HG03025 (cell line): ENCODE data around the gene IFITM10.

ENCODE experiments used
- ATAC-seq: cut with Tn5 transposase; IDR thresholded peaks from one replicate; pipeline ENCODE4 v1.9.1; 2021; ENCODE audit warnings: mild to moderate bottlenecking, moderate library complexity; ENCODE audit not compliant: unreplicated experiment, low FRiP score

IFITM10 gene

GRCh38 chr11:1750481-1750839, at the start of gene IFITM10:
IFITM10 (minus strand) TSS chr11:1750595; CDS start chr11:1750442, 153 bp downstream.
- ATAC-seq, result no peak

DNA sequence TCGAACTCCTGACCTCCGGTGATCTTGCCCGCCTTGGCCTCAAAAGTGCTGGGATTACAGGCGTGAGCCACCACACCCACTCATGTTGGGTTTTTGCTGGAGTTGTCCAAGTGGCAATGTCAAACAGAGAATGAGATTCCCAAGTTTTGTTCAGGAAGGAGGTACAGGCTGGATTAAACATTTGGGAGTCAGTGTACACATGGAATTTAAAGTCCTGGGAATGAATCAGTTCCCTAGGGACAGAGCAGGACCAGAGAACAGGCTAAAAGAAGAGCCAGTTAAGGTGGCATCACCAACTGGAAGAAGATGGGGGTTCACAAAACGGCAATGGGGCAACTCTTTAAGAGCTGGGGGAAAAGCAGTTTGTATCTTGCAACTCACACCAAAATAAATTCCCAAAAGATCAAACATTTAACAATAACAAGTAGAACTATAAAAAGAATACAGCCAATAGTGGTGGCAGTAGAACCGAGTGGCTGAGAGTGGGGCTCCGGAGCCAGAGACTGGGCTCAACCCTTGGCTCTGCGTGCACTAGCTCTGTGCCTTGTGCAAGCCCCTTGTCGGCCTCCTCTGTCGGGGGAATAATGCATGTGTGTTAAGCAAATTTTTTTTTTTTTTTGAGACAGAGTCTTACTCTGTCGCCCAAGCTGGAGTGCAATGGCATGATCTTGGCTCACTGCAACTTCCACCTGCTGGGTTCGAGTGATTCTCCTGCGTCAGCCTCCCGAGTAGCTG, 47.2 kb upstream of the IFITM10 start:
- ATAC-seq, result no peak

DNA sequence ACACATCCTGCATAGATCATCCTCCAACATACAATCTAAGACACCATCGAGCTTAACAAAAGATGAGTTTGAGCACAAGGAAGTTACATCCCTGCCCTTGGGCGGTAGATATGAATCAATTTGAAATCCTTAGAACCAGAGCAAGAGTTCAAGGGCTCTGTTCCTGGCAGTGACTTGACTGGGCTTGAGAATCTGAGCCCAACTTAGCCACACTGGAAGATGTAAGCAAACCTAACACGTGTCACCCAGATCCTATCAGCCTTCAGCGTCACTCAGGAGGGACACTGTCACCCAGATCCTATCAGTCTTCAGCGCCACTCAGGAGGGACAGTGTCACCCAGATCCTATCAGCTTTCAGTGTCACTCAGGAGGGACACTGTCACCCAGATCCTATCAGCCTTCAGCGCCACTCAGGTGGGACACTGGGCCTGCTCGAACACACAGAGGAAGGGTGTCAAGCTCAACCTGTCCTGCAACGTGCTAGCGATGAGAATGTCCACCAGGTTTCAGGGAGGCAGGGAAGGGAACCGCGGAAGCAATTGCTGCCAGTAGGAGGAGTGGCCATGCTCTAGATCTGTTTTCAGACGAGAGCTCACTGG, 46.1 kb upstream of the IFITM10 start:
- no peak for ATAC-seq

DNA sequence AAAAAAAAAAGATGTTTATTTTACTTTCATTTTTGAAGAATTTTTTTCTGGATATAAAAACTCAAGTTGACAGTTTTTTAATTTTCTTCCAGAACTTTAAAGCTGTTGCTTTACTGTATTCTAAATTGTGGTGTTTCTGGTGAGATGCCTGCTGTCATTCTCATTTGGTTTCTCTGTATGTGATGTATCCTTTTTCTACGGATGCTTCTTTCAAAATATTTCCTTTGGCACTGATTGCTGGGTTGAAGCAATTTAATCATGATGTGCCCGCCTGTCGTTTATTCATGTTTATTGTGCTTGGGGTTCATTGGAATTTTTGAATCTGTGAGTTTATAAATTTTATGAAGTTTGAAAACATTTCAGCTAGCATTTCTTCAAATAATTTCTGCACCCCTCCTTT, 42.7 kb upstream of the IFITM10 start:
- ATAC-seq, result no peak

- ATAC-seq, result no peak
Measured at GRCh38 chr11:1792461-1792860, 42.1 kb upstream of the IFITM10 start.

- no peak for ATAC-seq
Measured at GRCh38 chr11:1791912-1792311, 41.5 kb upstream of the IFITM10 start.

- no peak for ATAC-seq
Measured at GRCh38 chr11:1786466-1786865, 36.1 kb upstream of the IFITM10 start.

GRCh38 chr11:1785749-1786413, 35.5 kb upstream of the IFITM10 start:
- no peak for ATAC-seq

DNA sequence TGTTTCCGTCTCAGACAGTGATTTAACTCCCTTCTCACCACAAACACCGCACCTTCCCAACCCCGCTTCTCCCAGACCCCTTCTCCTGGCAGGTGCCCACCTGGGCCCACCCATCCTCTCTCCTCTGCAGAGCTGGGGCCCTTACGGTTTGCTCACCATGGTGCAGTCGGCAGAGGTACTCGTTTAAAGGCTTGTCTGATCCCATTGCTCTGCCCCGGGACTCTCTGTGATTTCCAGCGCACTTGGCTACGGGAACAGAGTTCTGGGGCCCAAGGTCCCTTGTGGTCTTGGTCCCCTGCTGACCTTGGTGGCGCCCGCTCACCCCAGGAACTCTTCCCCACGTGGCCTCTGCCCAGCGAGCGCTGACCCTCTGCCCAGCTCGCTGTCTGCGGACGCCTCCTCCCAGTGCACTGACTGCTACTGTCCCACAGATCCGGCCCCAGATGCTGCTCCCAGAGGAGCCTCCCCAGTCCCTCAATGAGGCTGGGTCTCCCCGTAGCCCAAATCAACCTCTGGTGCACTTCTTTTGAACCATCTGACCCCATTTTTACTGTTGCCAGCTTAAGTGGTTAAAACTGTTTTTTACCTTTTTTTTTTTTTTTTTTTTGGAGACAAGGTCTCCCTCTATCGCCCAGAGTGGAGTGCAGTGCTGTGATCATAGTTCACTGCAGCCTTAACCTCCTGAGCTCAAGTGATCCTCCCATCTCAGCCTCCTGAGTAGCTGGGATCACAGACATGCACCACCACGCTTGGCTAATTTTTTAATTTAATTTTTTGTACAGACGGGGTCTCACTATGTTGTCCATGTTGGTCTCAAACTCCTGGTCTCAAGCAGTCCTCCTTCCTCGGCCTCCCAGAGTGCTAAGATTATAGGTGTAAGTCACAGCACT, 34.6 kb upstream of the IFITM10 start:
- no peak for ATAC-seq

DNA sequence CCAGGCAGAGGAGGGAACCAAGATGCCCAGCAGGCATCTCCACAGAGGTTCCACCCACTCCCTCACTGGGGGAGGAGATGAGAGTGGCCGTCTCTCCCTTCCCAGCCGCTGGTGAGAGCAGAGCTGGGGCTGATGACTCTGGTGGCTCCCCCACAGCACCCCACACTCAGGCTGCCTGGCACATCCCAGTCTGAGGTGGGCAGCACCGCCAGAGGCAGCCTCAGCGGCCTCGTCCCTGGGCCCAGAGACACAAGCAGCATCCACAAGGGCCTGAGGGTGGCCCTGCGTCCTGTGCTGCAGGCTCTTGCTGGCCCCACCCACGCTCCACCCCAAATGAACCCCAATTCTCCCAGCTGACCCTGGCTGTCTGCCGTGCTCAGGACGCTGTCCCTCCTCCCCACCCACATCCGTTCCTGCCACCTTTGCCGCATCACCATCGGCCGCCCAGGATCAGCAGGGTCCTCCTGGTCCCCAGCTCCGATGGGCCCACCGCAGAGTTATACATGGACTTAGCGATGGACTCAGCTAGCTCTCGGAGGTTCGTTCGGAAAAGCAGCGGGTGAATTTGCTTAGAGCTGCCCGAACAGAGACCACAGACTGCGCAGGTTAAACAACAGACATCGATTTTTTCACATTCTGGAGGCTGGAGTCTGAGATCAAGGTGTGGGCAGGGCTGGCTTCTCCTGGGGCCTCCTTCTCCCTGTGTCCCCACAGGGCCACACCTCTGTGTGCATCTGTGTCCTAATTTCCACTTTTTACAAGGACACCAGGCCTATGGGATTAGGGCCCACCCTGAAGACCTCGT, 33.5 kb upstream of the IFITM10 start:
- no peak for ATAC-seq

GRCh38 chr11:1782831-1783724, 32.7 kb upstream of the IFITM10 start:
- ATAC-seq, result no peak

GRCh38 chr11:1782031-1782590, 31.7 kb upstream of the IFITM10 start:
- no peak for ATAC-seq

GRCh38 chr11:1781593-1781975, 31.2 kb upstream of the IFITM10 start:
- no peak for ATAC-seq

DNA sequence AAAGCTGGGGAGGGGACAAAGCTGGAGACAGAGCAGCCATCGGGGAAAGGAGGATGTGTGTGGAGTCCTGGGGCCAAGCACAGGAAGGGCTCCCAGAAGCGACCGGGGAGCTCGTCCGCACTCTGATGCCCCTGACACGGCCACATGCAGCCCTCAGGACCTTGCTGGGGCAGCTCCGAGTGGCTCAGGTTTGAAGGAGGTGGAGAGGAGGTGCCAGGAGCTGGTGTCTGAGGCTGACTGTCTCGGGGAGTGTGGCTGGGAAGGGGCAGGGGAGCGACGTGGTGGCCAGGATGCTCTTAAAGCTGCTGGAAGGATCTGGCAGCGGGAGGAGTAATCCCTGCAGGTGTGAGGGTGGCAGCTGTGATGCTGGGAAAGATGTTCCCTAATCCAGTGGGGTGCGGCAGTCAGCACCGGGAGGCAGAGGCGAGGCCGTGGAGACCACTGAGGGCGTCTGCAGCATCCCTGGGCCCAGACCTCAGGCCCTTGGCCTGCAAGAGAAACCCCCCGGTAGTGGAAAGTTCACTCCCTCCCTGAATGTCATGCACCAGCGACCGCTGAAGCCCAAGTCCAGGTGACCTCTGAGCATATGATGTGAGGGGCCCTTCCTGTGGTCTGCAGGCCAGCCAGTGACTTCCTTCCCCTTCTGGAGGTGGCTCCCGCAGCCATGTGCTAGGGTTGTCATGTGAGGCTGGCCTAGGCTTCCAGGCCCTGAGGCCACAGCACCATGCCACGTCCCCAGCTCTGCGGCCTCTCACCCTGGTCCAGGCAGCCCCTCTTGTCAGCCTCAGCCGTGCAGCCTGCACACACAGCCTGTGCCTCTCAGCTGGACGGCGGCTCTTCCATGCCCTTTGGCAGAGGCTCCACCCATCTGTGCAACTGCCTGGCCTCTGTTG, 30.6 kb upstream of the IFITM10 start:
- ATAC-seq, result no peak

GRCh38 chr11:1779806-1780699, 29.7 kb upstream of the IFITM10 start:
- ATAC-seq, result no peak

DNA sequence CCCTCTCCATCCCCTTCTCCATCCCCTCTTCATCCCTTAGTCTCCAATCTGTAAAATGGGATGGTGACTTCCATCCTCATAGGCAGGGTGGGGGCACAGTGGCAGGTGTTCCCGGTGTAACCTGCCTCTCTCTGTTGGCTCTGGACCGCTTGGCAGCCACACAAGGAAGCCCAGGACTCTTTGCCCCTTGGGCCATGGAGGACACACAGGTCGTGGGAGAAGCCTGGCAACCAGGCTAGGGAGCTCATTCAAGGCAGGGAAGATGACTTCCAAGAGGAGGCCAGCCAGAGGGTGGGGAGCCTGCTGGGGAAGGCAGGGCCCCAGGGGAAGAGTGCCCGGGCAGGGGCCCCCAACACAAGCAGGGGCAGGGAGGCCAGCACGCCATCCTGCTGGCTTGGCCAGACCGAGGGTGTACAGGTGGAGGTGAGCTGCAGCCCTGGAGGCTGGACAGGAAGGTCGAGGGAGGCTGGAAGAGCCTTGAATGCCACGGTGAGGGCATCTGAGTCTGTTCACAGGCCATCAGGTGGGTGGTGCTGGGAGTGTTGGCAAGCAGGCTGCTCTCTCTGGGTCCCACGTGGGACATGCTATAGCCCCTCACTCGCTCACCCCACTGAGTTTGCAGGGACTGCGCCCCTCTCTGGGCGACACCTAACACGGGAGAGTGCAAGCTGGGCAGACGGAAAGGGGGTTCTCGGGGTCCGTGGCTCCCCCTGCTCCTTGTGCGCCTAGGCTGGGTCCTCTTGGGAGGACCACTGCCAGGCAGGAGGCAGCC, 28.8 kb upstream of the IFITM10 start:
- no peak for ATAC-seq
